Activated B cell treated with CpG ODN at 0.5 μM for 24 hours (primary cell): ENCODE measurements around the gene SCARB1. TPM values are rescaled to one million over a fixed set of nuclear protein-coding genes. Genes with fewer than 3 reads are reported as not detected.

Source experiments
- ATAC-seq: fragments of 200-7000 bp; cut with Tn5 transposase; one replicate; pipeline ENCODE4 v1.10.0; 2021; ENCODE audit warnings: low read depth, mild to moderate bottlenecking, moderate library complexity
- CTCF ChIA-PET: fragments of 350-600 bp; sonication (Branson Sonifier 250); formaldehyde crosslinking; loops from one replicate; lab custom pipeline; 2021; ENCODE audit warnings: antibody characterized with exemption; lab: Charles Lee
- POLR2A ChIA-PET: fragments of 350-600 bp; sonication (Branson Sonifier 250); formaldehyde crosslinking; loops from one replicate; lab custom pipeline; 2021; ENCODE audit warnings: antibody characterized with exemption; lab: Charles Lee
- DNase-seq: peaks from one replicate; pipeline ENCODE4 v3.0.0; 2022
- H3K27ac Mint-ChIP-seq: one replicate; pipeline ENCODE4 v1.8.0; 2020; ENCODE audit warnings: mixed read lengths
- H3K27me3 Mint-ChIP-seq: one replicate; pipeline ENCODE4 v1.8.0; 2021; ENCODE audit warnings: mixed read lengths
- H3K36me3 Mint-ChIP-seq: one replicate; pipeline ENCODE4 v1.8.0; 2021; ENCODE audit warnings: low read depth, mixed read lengths
- H3K4me1 Mint-ChIP-seq: one replicate; pipeline ENCODE4 v1.8.0; 2021; ENCODE audit warnings: mixed read lengths
- H3K4me3 Mint-ChIP-seq: one replicate; pipeline ENCODE4 v1.8.0; 2020; ENCODE audit warnings: mild to moderate bottlenecking, mixed read lengths
- H3K9me3 Mint-ChIP-seq: one replicate; pipeline ENCODE4 v1.8.0; 2020; ENCODE audit warnings: mixed read lengths
- intact Hi-C: fragments of 100-400 bp; cut with micrococcal nuclease; formaldehyde crosslinking; loops from one replicate; pipeline ENCODE4 v1.15.1; 2024
- total RNA-seq: library from RNA; stranded (reverse); gene quantifications from 2 replicates; pipeline ENCODE4 v1.2.3, GENCODE V29; 2022
- TF ChIP-seq, protein P1 (sequence below): fragments of 200-600 bp; IDR thresholded peaks from one replicate; pipeline ENCODE4 v1.8.0; 2022; ENCODE audit warnings: antibody characterized with exemption, mild to moderate bottlenecking

SCARB1 gene
- total RNA-seq, 1 donor from 2014 or later, result 39.3 TPM

DNA sequence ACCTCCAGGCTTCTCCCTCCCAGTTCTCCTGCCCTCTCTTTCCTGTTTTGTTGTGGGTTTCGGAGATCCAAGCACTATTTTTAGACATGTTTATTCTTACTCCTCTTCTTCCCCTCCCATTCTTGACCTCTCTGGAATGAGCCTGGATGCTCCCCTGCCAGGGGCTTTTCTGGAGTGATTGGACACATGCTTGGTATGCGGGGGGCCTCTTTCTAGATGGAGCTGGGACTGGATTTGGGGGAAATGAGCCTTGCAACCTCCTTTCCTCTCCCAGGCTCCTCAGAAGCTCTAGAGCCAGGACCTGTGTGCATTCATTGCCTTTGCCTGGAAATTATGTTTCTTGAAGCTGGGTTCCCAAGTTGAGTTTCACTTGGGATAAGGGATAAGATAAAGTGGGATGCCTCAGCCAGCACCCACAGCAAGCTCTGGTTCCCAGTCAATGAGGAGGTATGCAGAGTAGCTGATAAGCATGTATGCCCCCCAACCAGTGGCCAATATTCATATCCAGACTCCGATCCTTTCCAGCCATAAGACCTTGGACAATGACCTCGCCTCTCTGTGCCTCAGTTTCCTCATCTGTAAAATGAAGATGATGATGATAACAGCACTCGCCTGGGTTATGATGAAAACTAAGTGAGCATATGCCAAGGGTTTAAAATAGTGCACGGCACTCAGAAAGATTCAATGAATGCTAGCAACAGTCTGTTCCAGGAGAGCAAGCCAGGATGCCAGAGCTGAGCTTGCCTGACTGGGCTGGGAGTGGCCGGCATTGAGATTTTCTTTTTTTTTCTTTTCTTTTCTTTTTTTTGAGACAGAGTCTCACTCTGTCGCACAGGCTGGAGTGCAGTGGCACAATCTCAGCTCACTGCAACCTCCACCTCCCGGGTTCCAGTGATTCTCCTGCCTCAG, 97.8 kb downstream of the SCARB1 start:
- intact Hi-C loops, result loop anchor here (2.0 to 5.0 kb wide), 3 partner anchors 85 to 604 kb away; no protein-coding TSS in a partner anchor
- H3K36me3 Mint-ChIP-seq, result peaks cover 3% of the 10 kb centered on the region
- ChIA-PET CTCF (interaction anchor here (1.0 to 5.9 kb wide), 8 partner anchors 17 to 733 kb away, joined by 3 to 44 read pairs (median 5); no protein-coding TSS in a partner anchor), POLR2A (interaction anchor here (0.5 to 0.8 kb wide), 2 partner anchors 345 to 728 kb away, joined by 3 to 5 read pairs; no protein-coding TSS in a partner anchor)
- peaks cover 11% of the 10 kb centered on the region for H3K4me1 Mint-ChIP-seq
- TF ChIP-seq, protein P1, sequence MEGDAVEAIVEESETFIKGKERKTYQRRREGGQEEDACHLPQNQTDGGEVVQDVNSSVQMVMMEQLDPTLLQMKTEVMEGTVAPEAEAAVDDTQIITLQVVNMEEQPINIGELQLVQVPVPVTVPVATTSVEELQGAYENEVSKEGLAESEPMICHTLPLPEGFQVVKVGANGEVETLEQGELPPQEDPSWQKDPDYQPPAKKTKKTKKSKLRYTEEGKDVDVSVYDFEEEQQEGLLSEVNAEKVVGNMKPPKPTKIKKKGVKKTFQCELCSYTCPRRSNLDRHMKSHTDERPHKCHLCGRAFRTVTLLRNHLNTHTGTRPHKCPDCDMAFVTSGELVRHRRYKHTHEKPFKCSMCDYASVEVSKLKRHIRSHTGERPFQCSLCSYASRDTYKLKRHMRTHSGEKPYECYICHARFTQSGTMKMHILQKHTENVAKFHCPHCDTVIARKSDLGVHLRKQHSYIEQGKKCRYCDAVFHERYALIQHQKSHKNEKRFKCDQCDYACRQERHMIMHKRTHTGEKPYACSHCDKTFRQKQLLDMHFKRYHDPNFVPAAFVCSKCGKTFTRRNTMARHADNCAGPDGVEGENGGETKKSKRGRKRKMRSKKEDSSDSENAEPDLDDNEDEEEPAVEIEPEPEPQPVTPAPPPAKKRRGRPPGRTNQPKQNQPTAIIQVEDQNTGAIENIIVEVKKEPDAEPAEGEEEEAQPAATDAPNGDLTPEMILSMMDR, result no peak
- H3K9me3 Mint-ChIP-seq, result peaks cover 18% of the 10 kb centered on the region
- DNase-seq (no peak), ATAC-seq (no peak)
- H3K27ac Mint-ChIP-seq, result no peak overlapping the region
- H3K27me3 Mint-ChIP-seq, result peaks cover 4% of the 10 kb centered on the region
- H3K4me3 Mint-ChIP-seq, result no peak overlapping the region

DNA sequence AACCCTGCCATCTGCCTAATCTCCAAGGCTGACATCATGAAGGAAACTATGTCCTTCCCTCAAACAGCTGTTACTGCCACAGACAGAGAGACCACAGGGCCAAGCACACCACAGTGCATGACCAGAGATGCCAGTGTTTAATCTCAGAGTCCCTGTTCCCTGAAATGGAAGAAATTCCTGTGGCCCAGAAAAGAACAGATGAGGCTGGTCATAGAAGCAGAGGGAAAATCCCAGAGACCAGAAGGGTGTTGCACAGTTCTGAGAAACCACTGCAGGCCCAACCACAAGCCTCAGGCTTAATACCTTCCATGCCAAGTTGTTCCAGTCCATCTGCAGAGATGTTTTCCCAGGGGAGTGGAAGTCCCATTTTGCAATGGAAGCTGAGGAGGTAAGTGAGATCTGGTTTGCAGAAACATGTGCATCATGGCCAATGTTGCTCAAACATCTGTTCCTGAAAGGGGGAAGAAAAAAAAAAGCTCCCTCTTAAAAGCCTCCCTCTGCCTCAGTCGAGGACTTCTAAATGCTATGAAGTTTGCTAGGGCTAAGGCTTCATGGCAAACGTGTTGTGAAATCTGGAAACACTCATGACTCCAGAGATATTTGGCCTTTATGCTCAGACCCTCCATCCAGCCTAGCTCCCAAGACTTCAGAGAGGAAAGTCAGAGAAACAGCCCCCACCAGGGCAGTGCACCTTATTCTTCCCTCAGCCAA, 98.6 kb downstream of the SCARB1 start:
- TF ChIP-seq, protein P1, result no peak
- POLR2A ChIA-PET, result interaction anchor here (0.8 kb wide), 1 partner anchor 344 kb away, joined by 3 read pairs; no protein-coding TSS in a partner anchor
- H3K4me1 Mint-ChIP-seq, result peaks cover 11% of the 10 kb centered on the region
- ATAC-seq, result no peak
- intact Hi-C loops, result loop anchor here (5.0 kb wide), 1 partner anchor 603 kb away; no protein-coding TSS in a partner anchor
- peaks cover 3% of the 10 kb centered on the region for H3K36me3 Mint-ChIP-seq
- H3K27me3 Mint-ChIP-seq, result peaks cover 7% of the 10 kb centered on the region
- no peak overlapping the region for H3K27ac Mint-ChIP-seq
- no peak for DNase-seq
- CTCF ChIA-PET, result interaction anchor here (1.2 to 5.9 kb wide), 5 partner anchors 142 to 732 kb away, joined by 3 to 44 read pairs (median 4); no protein-coding TSS in a partner anchor
- no peak overlapping the region for H3K4me3 Mint-ChIP-seq
- H3K9me3 Mint-ChIP-seq, result peaks cover 18% of the 10 kb centered on the region

DNA sequence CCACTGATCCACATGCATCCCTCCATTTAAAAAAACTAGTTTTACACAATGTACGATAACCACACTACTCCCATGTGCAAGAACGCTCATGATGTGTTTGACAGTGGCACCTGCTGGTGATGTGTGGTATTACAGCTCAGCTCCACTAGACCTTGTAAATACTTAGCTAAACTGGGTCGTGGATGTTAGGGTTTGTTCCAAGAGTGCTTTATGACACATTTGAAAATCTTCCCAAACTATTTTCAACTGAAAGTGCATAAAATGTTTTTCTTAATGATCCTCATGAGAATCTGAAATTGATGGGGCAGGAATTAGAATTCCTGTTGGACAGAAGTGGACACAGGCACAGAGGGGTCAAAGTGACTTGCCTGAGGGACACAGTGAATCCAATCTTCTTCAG, 99.2 kb downstream of the SCARB1 start:
- Mint-ChIP-seq H3K27me3 (peaks cover 13% of the 10 kb centered on the region), H3K4me1 (peaks cover 11% of the 10 kb centered on the region), H3K4me3 (no peak overlapping the region), H3K27ac (no peak overlapping the region), H3K9me3 (peaks cover 18% of the 10 kb centered on the region), H3K36me3 (peaks cover 3% of the 10 kb centered on the region)
- TF ChIP-seq, protein P1, result peak; percentile 21
- CTCF ChIA-PET, result interaction anchor here (1.2 to 5.9 kb wide), 3 partner anchors 311 to 728 kb away, joined by 3 to 44 read pairs (median 4); no protein-coding TSS in a partner anchor
- no peak for DNase-seq
- ATAC-seq, result no peak
- POLR2A ChIA-PET, result no interaction called here
- intact Hi-C loops, result no loop called here

GRCh38 chr12:124763594-124763979, 100.1 kb downstream of the SCARB1 start:
- H3K4me1 Mint-ChIP-seq, result peaks cover 11% of the 10 kb centered on the region
- peaks cover 15% of the 10 kb centered on the region for H3K27me3 Mint-ChIP-seq
- TF ChIP-seq, protein P1, result no peak
- ChIA-PET POLR2A (no interaction called here), CTCF (interaction anchor here (0.8 to 5.9 kb wide), 3 partner anchors 310 to 959 kb away, joined by 3 to 44 read pairs (median 3); no protein-coding TSS in a partner anchor)
- peaks cover 3% of the 10 kb centered on the region for H3K36me3 Mint-ChIP-seq
- ATAC-seq, result no peak
- no peak overlapping the region for H3K4me3 Mint-ChIP-seq
- H3K27ac Mint-ChIP-seq, result no peak overlapping the region
- peaks cover 18% of the 10 kb centered on the region for H3K9me3 Mint-ChIP-seq
- intact Hi-C loops, result no loop called here
- no peak for DNase-seq
